COR-L47 (cell line): ENCODE measurements around the gene OR2H1.

Experiments
- DNase-seq: peaks from one replicate; lab custom pipeline; 2025; lab: John Stamatoyannopoulos, UW

Gene OR2H1

GRCh38 chr6:29483735-29484134, 26.8 kb downstream of the OR2H1 start:
- no peak for DNase-seq

GRCh38 chr6:29486577-29486976, 29.6 kb downstream of the OR2H1 start:
- peak; percentile 4 for DNase-seq

GRCh38 chr6:29487131-29487530, 30.2 kb downstream of the OR2H1 start:
- DNase-seq = no peak

GRCh38 chr6:29487660-29488059, 30.7 kb downstream of the OR2H1 start, which contains the start of gene MAS1L:
TSS of gene MAS1L (minus strand) at chr6:29487956. CDS start at chr6:29487902, 54 bp downstream.
- no peak for DNase-seq

- no peak for DNase-seq
These were observed 31.9 kb downstream of the OR2H1 start for GRCh38 chr6:29488874-29489273.

GRCh38 chr6:29489286-29489685, 32.3 kb downstream of the OR2H1 start:
- DNase-seq = no peak

- no peak for DNase-seq
These were observed 33.1 kb downstream of the OR2H1 start for GRCh38 chr6:29490055-29490454.

GRCh38 chr6:29490552-29490951, 33.6 kb downstream of the OR2H1 start:
- no peak for DNase-seq

- DNase-seq = no peak
These were observed 34.6 kb downstream of the OR2H1 start for GRCh38 chr6:29491574-29491973.

- DNase-seq = no peak
These were observed 36.3 kb downstream of the OR2H1 start for GRCh38 chr6:29493261-29493660.

GRCh38 chr6:29494131-29494530, 37.2 kb downstream of the OR2H1 start:
- no peak for DNase-seq

GRCh38 chr6:29495571-29495970, 38.6 kb downstream of the OR2H1 start:
- DNase-seq = no peak

GRCh38 chr6:29496961-29497360, 40.0 kb downstream of the OR2H1 start:
- DNase-seq = no peak

- DNase-seq = no peak
These were observed 42.7 kb downstream of the OR2H1 start for GRCh38 chr6:29499704-29500103.

- DNase-seq = no peak
These were observed 43.6 kb downstream of the OR2H1 start for GRCh38 chr6:29500594-29500993.

- no peak for DNase-seq
These were observed 44.2 kb downstream of the OR2H1 start for GRCh38 chr6:29501106-29501505.

- no peak for DNase-seq
These were observed 45.2 kb downstream of the OR2H1 start for GRCh38 chr6:29502181-29502580.

GRCh38 chr6:29502597-29502996, 45.6 kb downstream of the OR2H1 start:
- no peak for DNase-seq

- no peak for DNase-seq
These were observed 48.0 kb downstream of the OR2H1 start for GRCh38 chr6:29504961-29505360.

GRCh38 chr6:29505808-29506207, 48.9 kb downstream of the OR2H1 start:
- no peak for DNase-seq

- DNase-seq = no peak
These were observed 49.6 kb downstream of the OR2H1 start for GRCh38 chr6:29506446-29507067.

- no peak for DNase-seq
These were observed 50.4 kb downstream of the OR2H1 start for GRCh38 chr6:29507319-29507718.

GRCh38 chr6:29509239-29509638, 52.3 kb downstream of the OR2H1 start:
- DNase-seq = no peak

- no peak for DNase-seq
These were observed 52.8 kb downstream of the OR2H1 start for GRCh38 chr6:29509711-29510110.
